Liver (tissue), 9 donors: Measurements from ENCODE around the gene INPPL1. TPM values are rescaled to one million over a fixed set of nuclear protein-coding genes. Genes with fewer than 3 reads are reported as not detected.

Experiments used
- DNase-seq: peaks from one replicate; pipeline ENCODE4 v3.0.0-alpha.2; 2017; ENCODE audit warnings: low spot score
- H3K27ac ChIP-seq, 2 donors: one replicate each; pipeline ENCODE4 v1.7.0; 2013; ENCODE audit warnings: inconsistent platforms in 2 of 2, low read length in 2 of 2, control low read depth in 1 of 2, low read depth in 1 of 2, mild to moderate bottlenecking in 1 of 2
- H3K27me3 ChIP-seq, 4 donors: one replicate each; pipeline versions ENCODE4 v1.6.1 to v1.7.0; 2013; ENCODE audit warnings: low read length in 3 of 4, inconsistent platforms in 1 of 4, mild to moderate bottlenecking in 1 of 4, moderate library complexity in 1 of 4; ENCODE audit not compliant: control insufficient read depth in 4 of 4, insufficient read depth in 4 of 4
- H3K36me3 ChIP-seq, 4 donors: one replicate each; pipeline versions ENCODE4 v1.6.1 to v1.7.0; 2013; ENCODE audit warnings: low read length in 3 of 4, mild to moderate bottlenecking in 3 of 4, low read depth in 1 of 4, moderate library complexity in 1 of 4; ENCODE audit not compliant: control insufficient read depth in 4 of 4, insufficient read depth in 3 of 4
- H3K4me1 ChIP-seq, 4 donors: one replicate each; pipeline versions ENCODE4 v1.6.1 to v1.7.0; 2013; ENCODE audit warnings: low read length in 3 of 4, mild to moderate bottlenecking in 3 of 4, moderate library complexity in 1 of 4; ENCODE audit not compliant: control insufficient read depth in 4 of 4, insufficient read depth in 4 of 4
- H3K4me3 ChIP-seq, 3 donors: one replicate each; pipeline versions ENCODE4 v1.6.1 to v1.7.0; 2013; ENCODE audit warnings: low read length in 3 of 3, control low read depth in 1 of 3, low read depth in 1 of 3, mild to moderate bottlenecking in 1 of 3
- H3K9ac ChIP-seq, 2 donors: one replicate each; pipeline ENCODE4 v1.7.0; 2013; ENCODE audit warnings: low read length in 2 of 2, mild to moderate bottlenecking in 2 of 2, moderate library complexity in 2 of 2, control low read depth in 1 of 2, low read depth in 1 of 2
- H3K9me3 ChIP-seq, 4 donors: one replicate each; pipeline versions ENCODE4 v1.6.1 to v1.7.0; 2013; ENCODE audit warnings: low read length in 3 of 4; ENCODE audit not compliant: control insufficient read depth in 4 of 4
- ATF3 ChIP-seq: IDR thresholded peaks from 2 replicates; pipeline ENCODE4 v1.6.1; 2016; ENCODE audit warnings: antibody characterized with exemption
- CTCF ChIP-seq: fragments of 150-350 bp; IDR thresholded peaks from 2 replicates; pipeline ENCODE4 v1.5.1; 2017; ENCODE audit warnings: improper control_type of control experiment, low read depth, low read length; ENCODE audit not compliant: missing input control
- EGR1 ChIP-seq, 2 donors: IDR thresholded peaks; 2 replicates each; pipeline ENCODE4 v1.6.1; 2016 to 2018; ENCODE audit warnings: antibody characterized with exemption in 2 of 2, low read depth in 2 of 2
- FOXA1 ChIP-seq: IDR thresholded peaks from 2 replicates; pipeline ENCODE4 v1.6.1; 2016; ENCODE audit warnings: antibody characterized with exemption
- FOXA2 ChIP-seq: IDR thresholded peaks from 2 replicates; pipeline ENCODE4 v1.6.1; 2016; ENCODE audit warnings: antibody characterized with exemption
- HNF4G ChIP-seq: IDR thresholded peaks from 2 replicates; pipeline ENCODE4 v1.6.1; 2016; ENCODE audit warnings: antibody characterized with exemption
- JUND ChIP-seq, 2 donors: IDR thresholded peaks; 2 replicates each; pipeline ENCODE4 v1.6.1; 2016; ENCODE audit warnings: antibody characterized with exemption in 2 of 2
- MAX ChIP-seq: IDR thresholded peaks from 2 replicates; pipeline ENCODE4 v1.6.1; 2016; ENCODE audit warnings: antibody characterized with exemption
- NR2F2 ChIP-seq: IDR thresholded peaks from 2 replicates; pipeline ENCODE4 v1.6.1; 2016; ENCODE audit warnings: antibody characterized with exemption
- RAD21 ChIP-seq, 2 donors: IDR thresholded peaks; 2 replicates each; pipeline ENCODE4 v1.6.1; 2016; ENCODE audit warnings: antibody characterized with exemption in 2 of 2, mild to moderate bottlenecking in 2 of 2
- REST ChIP-seq: IDR thresholded peaks from 2 replicates; pipeline ENCODE4 v1.6.1; 2016; ENCODE audit warnings: antibody characterized with exemption, mild to moderate bottlenecking
- RXRA ChIP-seq, 2 donors: IDR thresholded peaks; 2 replicates each; pipeline ENCODE4 v1.6.1; 2017 to 2018; ENCODE audit warnings: antibody characterized with exemption in 2 of 2, mild to moderate bottlenecking in 1 of 2
- TAF1 ChIP-seq: conservative IDR thresholded peaks from 2 replicates; pipeline ENCODE4 v1.6.1; 2016; ENCODE audit warnings: antibody characterized with exemption, mild to moderate bottlenecking
- YY1 ChIP-seq: IDR thresholded peaks from 2 replicates; pipeline ENCODE4 v1.6.1; 2016; ENCODE audit warnings: antibody characterized with exemption, mild to moderate bottlenecking
- ZBTB33 ChIP-seq: IDR thresholded peaks from 2 replicates; pipeline ENCODE4 v1.6.1; 2016; ENCODE audit warnings: antibody characterized with exemption
- WGBS: extraction: QIAGEN DNeasy Blood & Tissue Kit; methylation state at CpG from one replicate; pipeline ENCODE4 v1.1.7; 2013; 5-methylcytosine and 5-hydroxymethylcytosine counted together
- polyA plus RNA-seq, 2 donors: library from polyadenylated mRNA; stranded (reverse) in 1 of 2; unstranded in 1 of 2; fragments of 200-250 nt in 1 of 2; fragments of >200 nt in 1 of 2; fragmentation: Nextera tagmentation in 1 of 2; extraction: Ambion mirVana in 1 of 2; gene quantifications; one replicate each; pipeline versions ENCODE4 v1.2.1 to v1.2.3, GENCODE V29; 2013 to 2015
- total RNA-seq, 2 donors: library from RNA; depleted of rRNA; stranded (reverse); fragments of >200 nt; gene quantifications; one replicate each; pipeline ENCODE4 v1.2.3, GENCODE V29; 2014
- donor health status: healthy.
- donor health status: healthy.
- donor health status: healthy.
- donor health status: healthy.
- donor health status: healthy.

Gene INPPL1
- total and polyA plus RNA-seq, 4 donors: 7.2 to 29.0 (median 17.1) TPM

- no peak overlapping the region for H3K27ac ChIP-seq
- H3K9ac ChIP-seq: no peak overlapping the region
- peaks cover 5 to 30% (median 10%) of the 10 kb centered on the region in 4 donors for H3K36me3 ChIP-seq
- peaks cover 9 to 22% (median 16%) of the 10 kb centered on the region in 4 donors for H3K4me1 ChIP-seq
- peaks cover 0 to 9% (median 7%) of the 10 kb centered on the region in 4 donors for H3K27me3 ChIP-seq
- peak overlapping the region in 1 of 3 donors; percentile 49 for H3K4me3 ChIP-seq
- TF ChIP-seq ZBTB33 (no peak), FOXA2 (no peak), RAD21 (IDR thresholded peaks at IDR 0.05) (no peak), FOXA1 (no peak), NR2F2 (no peak), REST (no peak), HNF4G (no peak), TAF1 (no peak), JUND (IDR thresholded peaks at IDR 0.05) (no peak), ATF3 (no peak), RXRA (IDR thresholded peaks at IDR 0.05) (no peak), YY1 (no peak), MAX (no peak), EGR1 (IDR thresholded peaks at IDR 0.05; ENCODE audit: low read depth in 2 of 2) (no peak), CTCF (no peak)
- DNase-seq: peak; percentile 36
- WGBS: 12% methylated on average over 25 of the region's 25 CpGs
- no peaks in the 10 kb centered on the region for H3K9me3 ChIP-seq
These were observed 14.8 kb downstream of the INPPL1 start for GRCh38 chr11:72239313-72239848.
